Renal cortex interstitium (tissue), 11 donors: Measurements from ENCODE around the gene CRYL1. TPM values are rescaled to one million over a fixed set of nuclear protein-coding genes. Genes with fewer than 3 reads are reported as not detected.
A peak's percentile ranks its signal among the peaks of the same experiment; 100 is the strongest.

ENCODE experiments used
- DNase-seq, 11 donors: peaks; one replicate each; pipeline ENCODE4 v3.0.0-alpha.2; 2013; ENCODE audit warnings: low read depth in 9 of 11, low spot score in 4 of 11; ENCODE audit errors: extremely low read depth in 1 of 11
- polyA plus RNA-seq, 3 donors: library from polyadenylated mRNA; unstranded; fragments of 120-200 nt; gene quantifications; one replicate each; pipeline ENCODE4 v1.2.1, GENCODE V29; 2013; ENCODE audit not compliant: insufficient read length in 3 of 3

The CRYL1 gene
- polyA plus RNA-seq, 3 donors: 127 to 140 (median 129) TPM

- no peak for DNase-seq
Observed at GRCh38 chr13:20415306-20415679, 110.4 kb downstream of the CRYL1 start.

GRCh38 chr13:20414546-20415305 lies 110.9 kb downstream of the CRYL1 start:
- DNase-seq: peak in 1 of 11 donors; percentile 20

GRCh38 chr13:20412691-20413355 lies 112.8 kb downstream of the CRYL1 start:
- no peak for DNase-seq

- DNase-seq: no peak
Observed at GRCh38 chr13:20411638-20412342, 113.9 kb downstream of the CRYL1 start.

- no peak for DNase-seq
Observed at GRCh38 chr13:20410726-20411125, 114.9 kb downstream of the CRYL1 start.

- no peak for DNase-seq
Observed at GRCh38 chr13:20408181-20408580, 117.5 kb downstream of the CRYL1 start.

- DNase-seq: no peak
Observed at GRCh38 chr13:20407759-20408158, 117.9 kb downstream of the CRYL1 start.

GRCh38 chr13:20405691-20406090 lies 120.0 kb downstream of the CRYL1 start:
- DNase-seq: no peak

GRCh38 chr13:20404488-20405222 lies 121.0 kb downstream of the CRYL1 start:
- no peak for DNase-seq

- DNase-seq: no peak
Observed at GRCh38 chr13:20403826-20404225, 121.8 kb downstream of the CRYL1 start.

- DNase-seq: no peak
Observed at GRCh38 chr13:20402881-20403280, 122.8 kb downstream of the CRYL1 start.

GRCh38 chr13:20401931-20402856 lies 123.5 kb downstream of the CRYL1 start:
- no peak for DNase-seq

GRCh38 chr13:20401531-20401930 lies 124.1 kb downstream of the CRYL1 start:
- no peak for DNase-seq

GRCh38 chr13:20400774-20401173 lies 124.9 kb downstream of the CRYL1 start:
- DNase-seq: no peak

- DNase-seq: no peak
Observed at GRCh38 chr13:20399961-20400360, 125.7 kb downstream of the CRYL1 start.

GRCh38 chr13:20399515-20399914 lies 126.1 kb downstream of the CRYL1 start:
- no peak for DNase-seq

- no peak for DNase-seq
Observed at GRCh38 chr13:20398459-20398858, 127.2 kb downstream of the CRYL1 start.

- no peak for DNase-seq
Observed at GRCh38 chr13:20397896-20398295, 127.8 kb downstream of the CRYL1 start.
